HG02981 (cell line): ENCODE results near the gene APBA3.

Experiments used
- ATAC-seq: cut with Tn5 transposase; IDR thresholded peaks from one replicate; pipeline ENCODE4 v1.9.1; 2021; ENCODE audit warnings: mild to moderate bottlenecking, moderate library complexity; ENCODE audit not compliant: unreplicated experiment

APBA3 gene

GRCh38 chr19:3788996-3789778, 27.7 kb upstream of the APBA3 start:
- ATAC-seq, result no peak

- ATAC-seq, result no peak
Observed at GRCh38 chr19:3785938-3786824, 24.7 kb upstream of the APBA3 start, which contains the start of gene MATK. TSS of gene MATK (minus strand) at chr19:3786381. CDS start at chr19:3785135, 1,246 bp downstream.

DNA sequence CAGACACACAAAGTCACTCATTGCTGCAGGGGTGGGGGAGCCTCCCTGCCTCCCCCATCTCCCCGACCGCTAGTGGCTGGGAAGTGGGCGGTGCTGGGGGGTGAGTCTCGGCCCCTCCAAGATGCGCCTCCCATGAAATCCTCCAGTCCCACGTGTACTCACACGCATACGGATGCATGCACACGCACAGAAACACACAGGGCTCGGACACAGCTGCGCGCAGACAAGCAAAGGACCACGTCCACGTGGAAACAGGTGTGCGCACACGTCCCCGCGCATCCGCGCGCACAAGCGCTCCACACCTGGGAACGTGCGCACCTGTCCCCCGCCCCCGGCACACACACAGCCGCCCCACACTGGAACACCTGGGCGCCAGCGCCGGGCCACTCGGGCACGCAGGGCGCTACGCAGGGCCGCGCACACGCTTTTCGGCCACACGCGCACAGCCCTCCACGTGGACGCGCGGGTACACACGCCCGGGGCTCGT, 24.0 kb upstream of the APBA3 start:
- ATAC-seq, result no peak

DNA sequence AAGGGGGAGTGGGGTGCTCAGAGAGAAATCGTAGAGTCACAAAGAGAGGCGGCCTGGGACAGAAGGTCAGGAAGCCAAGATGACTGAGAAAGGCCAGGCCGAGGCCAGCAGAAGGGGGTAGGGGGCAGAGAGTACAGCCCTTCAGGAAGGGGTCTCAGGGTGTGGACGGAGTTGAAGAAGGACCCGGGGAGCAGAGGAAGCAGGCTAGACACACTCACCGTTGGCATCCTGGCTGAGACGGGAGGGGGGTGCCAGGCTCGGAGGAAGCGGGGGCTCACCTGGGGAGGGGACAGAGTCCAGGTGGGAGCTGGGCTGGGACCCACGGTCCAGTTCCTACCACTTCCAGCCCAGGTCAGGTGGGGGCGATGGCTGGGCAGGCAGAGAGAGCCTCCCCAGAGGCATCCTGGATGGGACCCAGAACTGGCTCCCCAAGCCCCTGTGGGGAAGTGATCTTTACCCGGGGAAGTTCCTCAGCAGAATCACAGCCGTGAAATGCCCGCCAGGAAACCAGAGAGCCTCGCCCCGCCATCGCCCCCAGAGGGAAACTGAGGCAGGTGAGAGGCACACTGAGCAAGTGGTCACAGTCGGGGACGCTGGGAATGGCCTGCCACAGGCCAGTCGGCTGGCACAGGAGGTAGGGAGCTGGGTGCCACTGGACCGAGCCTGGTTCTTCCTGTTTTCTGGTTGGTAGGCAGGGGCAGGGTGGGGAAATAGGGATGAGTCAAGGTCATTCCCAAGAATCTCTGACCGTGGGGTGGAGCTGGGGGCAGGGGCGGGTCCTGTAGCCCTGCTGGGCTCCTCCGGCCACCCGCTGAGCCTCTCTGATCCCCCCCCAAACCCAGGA, 23.3 kb upstream of the APBA3 start:
- no peak for ATAC-seq

DNA sequence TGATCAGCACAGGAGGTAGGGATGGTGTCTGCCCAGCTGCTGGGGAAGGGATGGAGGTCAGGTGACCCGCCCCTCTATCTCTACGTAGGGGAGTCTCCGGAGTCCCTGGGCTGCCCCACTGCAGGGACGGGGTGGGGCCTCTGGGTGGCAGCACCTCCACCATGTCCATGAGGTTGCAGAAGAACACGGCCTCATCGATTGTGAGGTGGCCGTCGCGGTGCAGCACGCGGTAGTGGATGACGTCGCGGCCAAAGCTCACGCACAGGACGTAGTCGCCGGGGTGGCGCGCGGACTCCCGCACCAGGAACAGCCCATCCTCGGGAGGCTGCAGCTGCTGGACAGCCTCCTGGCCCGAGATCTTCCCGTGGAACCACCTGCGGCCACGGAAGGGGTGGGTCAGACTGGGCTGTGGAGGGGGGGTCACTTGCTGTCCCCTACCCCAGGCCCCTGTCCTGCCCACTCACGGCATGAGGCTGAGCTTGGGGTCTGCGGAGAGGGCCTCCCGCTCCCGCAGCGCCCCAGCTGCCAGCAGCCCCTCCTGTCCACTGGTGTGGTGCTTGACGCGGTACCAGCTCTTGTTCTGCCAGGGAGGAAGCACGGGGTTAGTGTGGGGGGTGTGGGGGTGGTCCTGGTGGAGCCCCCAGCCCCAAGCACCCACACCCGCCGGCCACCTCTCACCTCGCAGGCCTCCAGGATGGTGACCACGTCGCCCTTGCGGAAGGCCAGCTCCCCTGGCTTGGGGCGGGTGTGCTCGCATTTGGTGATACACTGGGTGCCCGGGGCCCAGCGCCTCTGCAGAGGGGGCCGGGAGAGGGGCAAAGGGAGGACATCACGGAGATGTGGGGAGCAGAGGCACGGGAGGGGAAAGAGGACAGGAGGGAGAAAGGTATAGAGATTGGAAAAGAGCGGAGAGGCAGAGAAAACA, 22.4 kb upstream of the APBA3 start:
- ATAC-seq, result no peak

GRCh38 chr19:3782903-3783302, 21.4 kb upstream of the APBA3 start:
- no peak for ATAC-seq

DNA sequence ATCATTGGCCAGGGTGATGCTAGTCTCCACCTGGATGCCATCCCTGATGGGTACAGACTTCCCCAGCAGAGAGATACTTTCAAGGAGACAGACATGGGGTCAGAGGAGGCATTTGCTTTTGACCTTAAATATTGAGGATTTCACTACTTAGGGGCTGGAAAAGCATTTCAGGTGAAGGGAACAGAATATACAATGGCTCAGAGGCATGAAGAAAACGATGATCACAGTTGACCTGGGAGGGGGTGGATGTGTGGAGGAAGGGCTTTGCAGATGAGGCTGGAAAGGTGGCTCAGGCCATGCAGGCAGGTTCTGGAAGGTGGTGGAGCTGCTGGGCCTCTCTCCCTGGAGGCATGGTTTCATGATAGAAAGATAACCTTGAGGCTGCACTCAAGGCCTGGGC, 20.8 kb upstream of the APBA3 start:
- no peak for ATAC-seq

DNA sequence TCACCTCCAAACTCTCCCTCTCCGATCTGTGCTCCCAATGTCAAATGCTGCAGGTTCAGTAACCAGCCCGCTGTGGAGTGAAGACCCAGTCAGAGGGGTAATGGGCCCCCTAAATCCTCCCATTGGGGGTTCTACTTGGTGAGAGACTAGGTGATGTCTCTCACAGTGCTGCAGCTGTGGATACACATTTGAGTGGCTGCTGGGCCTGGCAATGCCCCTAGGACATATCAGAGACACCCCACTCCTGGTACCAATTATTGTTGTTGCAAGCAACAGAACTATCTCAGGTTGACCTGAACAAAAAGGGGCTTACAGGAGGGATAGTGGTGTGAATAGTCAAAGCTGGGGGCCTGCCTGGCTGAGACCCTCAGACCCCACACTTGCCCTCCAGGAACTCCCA, 20.1 kb upstream of the APBA3 start:
- ATAC-seq, result no peak

DNA sequence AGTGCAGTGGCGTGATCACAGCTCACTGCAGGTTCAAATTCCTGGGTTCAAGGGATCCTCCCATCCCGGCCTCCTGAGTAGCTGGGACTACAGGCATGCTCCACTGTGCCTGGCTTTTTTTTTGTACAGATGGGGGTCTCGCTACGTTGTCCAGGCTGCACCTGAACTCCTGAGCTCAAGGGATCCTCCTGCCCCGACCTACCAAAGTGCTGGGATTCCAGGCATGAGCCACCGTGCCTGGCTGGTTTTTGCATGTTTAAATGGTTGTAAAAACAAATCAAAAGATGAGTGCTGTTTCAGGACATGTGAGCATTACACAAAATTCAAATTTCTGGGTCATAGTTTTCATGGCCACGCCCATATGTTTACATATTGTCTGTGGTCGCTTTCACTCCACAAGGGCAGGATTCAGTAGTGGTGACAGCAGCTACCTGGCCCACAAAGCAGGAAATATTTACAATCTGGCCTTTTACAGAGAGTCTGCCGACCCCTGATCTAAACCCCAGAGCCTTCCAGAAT, 19.4 kb upstream of the APBA3 start:
- ATAC-seq, result no peak

- no peak for ATAC-seq
Observed at GRCh38 chr19:3778899-3779723, 17.6 kb upstream of the APBA3 start.

DNA sequence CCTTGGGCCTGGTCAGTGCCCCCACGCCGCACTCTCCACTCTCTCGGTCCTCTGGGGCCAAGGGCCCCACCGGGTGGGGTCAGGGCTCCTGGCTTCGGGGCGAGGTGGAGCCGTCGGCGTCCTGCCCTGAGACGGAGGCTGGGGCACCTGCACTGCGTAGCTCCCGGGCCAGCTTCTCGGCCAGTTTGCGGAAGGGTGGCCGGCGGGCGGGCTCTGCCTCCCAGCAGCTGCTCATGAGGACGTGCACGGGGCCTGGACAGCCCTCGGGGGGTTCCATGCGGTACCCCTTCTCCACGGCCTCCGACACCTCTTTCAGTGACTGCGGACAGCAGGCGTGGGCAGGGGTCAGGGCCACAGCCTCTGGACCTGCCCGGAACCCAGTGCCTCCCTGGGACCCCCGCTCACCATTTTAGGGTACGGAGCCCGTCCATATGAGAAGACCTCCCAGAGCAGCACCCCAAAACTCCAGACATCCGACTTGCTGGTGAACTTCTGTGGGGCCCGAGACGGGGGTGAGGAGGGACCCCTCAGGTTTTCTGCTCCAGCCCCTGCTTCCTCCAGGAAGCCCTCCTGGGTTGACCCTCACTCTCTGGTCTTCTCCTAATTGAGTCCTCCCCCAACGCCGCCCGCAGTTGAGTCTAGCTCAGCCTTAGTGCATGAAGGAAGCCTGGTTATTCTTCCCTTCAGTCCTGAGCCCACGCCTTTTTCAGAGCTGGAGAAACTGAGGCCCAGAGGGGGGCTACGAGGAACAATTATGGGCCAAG, 16.8 kb upstream of the APBA3 start:
- no peak for ATAC-seq

- ATAC-seq, result no peak
Observed at GRCh38 chr19:3776479-3777040, 15.1 kb upstream of the APBA3 start.

DNA sequence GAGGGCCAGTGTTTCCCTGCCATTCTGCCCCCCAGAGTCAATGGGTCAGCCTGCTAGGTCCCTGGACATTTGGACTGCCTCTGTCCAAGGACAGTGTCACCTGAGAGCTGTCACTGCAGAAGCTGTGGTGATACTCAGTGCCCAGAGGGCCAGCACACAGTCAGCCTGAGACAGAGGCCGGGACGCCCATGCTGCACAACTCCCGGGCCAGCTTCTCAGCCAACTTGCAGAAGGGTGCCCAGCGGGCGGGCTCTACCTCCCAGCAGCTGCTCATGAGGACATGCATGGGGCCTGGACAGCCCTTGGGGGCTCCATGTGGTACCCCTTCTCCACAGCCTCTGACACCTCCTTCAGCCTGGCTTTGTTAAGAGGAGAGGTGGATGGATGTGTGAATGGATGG, 14.3 kb upstream of the APBA3 start:
- ATAC-seq, result no peak

DNA sequence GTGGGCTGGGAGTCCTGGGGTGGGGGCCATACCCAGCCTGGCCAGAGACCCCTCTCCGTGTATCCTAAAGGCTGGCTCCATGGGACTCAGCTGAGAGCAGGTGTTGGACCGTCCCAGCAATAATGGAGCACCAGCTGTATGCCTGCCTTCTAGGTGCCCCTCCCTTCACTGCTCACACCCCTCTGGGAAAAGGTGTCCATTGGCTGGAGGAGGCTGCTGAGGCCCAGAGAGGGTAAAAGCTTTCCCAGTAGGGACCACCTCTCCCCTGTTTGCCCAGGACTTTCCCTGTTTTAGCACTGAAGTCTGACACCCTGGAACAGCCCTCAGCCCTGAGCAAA, 13.9 kb upstream of the APBA3 start:
- ATAC-seq, result no peak

DNA sequence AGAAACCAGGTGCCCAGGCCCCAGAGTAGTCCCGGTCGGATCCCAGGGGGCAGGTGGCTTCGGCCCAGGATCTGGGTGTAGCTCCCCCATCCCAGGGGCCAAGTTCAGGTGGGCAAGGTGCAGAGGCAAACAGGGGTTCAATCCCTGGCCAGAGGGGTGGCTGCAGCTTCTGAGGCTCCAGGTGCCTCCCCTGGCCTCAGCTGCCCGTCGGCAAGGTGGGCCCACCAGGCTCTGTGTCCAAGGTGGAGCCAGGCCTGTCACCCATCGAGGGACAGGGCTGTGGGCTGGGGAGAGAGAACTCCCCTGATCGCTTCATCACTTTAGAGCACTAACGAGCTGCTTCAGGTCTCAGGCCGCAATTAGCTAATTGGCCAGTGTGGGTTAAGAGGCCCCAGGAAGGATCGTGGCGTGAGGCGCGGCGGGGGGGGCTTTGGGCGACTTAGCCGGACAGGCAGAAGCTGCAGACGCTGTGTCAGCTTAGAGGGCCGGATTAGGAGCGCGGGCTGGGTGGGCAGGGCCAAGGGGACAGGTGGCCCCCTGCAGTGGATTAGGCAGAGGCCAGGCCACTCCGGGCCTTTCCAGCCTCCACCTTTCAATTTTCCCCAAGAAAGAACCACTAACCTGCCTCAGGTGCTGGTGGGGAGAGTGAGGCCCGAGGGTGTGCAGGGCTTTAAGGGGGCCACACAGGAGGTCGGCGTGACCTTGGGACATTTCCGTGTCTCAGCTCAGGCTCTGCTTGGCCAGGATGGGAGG, 13.3 kb upstream of the APBA3 start:
- ATAC-seq, result no peak

- no peak for ATAC-seq
Observed at GRCh38 chr19:3773814-3774515, 12.5 kb upstream of the APBA3 start.
